UCSD-AML1 (cell line): Measurements from ENCODE around the gene TTBK1.

Experiments
- DNase-seq: peaks from one replicate; lab custom pipeline; 2025; ENCODE audit not compliant: unreplicated experiment; lab: John Stamatoyannopoulos, UW

TTBK1 gene

DNA sequence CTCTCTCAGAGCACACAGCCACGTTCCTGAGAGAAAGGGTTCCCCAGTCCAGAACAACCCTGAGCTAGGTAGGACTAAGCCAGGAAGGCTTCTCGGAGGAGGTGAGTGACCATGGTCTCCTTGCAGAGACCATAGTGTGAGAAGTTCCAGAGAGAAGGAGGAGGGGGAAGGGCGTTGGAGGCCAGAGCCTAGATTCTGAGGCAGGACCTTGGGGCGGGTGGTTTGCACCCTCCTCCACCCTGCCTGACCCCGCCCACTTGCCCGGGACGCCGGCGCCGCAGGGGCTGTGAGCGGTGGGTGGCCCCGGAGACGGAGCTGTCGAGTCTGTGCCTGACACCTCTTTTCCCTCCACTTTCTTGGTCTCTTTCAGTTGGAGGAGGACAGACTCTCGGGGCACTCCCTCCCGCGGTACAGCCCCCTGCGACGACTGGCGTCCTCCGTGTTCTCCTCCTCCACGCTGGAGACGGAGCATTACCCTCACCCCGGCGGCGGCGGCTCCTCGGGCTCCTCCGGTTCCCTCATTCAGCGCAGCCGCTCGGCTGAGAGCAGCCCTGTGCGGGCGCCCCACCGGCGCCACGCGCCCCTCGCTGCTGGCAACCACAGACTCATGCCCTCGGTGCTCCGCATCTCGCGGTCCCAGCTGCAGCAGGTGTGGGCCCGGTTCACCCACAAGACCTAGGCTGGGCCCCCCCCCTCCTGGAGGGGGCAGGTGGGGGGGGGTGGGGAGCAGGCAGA lies 26.2 kb downstream of the TTBK1 start:
- DNase-seq: no peak

DNA sequence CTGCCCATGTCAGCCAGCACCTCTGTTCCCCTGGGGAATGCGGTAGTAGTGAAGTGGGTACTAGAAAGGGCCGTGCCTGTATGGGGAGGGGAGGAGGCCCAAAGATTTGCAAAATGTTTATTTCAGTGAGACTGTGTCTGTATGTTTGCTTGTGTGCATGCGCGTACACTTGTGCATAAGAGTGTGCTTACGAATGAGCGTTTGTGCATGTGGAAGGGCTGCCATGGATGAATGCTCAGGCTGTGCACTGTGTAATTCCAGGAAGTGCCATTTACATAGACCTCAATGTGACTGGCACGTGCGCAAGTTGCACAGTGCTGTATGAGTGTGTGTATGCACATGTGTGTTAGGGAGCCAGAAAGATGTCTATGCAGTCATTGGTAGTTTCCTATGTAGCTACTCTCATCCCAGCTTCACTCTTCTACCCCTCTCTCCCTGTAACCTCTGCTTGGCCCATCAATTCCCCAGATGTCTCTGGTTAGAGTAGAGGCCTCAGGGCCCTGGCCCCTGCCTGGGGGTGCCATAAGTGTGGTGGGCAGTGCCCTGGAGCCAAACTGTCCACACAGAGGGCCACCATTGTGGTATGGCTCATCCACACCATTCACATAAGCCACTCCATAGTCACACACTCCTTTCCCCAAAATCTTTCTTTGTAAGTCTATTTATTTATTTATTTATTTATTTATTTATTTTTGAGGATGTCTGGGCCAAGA lies 28.0 kb downstream of the TTBK1 start:
- no peak for DNase-seq

- no peak for DNase-seq
Observed at GRCh38 chr6:43271944-43272343, 28.7 kb downstream of the TTBK1 start.

DNA sequence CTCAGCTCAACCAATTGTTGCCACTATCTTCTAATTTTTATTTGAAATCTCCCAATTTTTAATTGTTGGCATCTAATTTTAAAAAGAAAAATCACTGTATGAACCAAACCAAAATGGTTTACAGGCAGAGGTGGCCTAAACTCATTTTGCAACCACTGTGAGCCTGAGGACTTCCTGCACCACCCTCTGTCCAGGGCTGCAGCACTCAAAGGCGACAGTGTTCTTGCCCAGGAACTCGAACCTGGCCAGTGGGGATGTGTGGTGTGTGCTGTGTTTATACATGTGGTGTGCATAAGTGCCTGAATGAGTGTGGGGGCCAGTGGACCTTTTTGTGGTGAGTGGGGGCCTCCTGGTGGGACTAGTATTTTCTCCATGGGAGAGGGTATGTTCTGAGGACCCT lies 30.4 kb downstream of the TTBK1 start:
- DNase-seq: no peak

GRCh38 chr6:43274127-43274915 lies 31.0 kb downstream of the TTBK1 start:
- DNase-seq: no peak

DNA sequence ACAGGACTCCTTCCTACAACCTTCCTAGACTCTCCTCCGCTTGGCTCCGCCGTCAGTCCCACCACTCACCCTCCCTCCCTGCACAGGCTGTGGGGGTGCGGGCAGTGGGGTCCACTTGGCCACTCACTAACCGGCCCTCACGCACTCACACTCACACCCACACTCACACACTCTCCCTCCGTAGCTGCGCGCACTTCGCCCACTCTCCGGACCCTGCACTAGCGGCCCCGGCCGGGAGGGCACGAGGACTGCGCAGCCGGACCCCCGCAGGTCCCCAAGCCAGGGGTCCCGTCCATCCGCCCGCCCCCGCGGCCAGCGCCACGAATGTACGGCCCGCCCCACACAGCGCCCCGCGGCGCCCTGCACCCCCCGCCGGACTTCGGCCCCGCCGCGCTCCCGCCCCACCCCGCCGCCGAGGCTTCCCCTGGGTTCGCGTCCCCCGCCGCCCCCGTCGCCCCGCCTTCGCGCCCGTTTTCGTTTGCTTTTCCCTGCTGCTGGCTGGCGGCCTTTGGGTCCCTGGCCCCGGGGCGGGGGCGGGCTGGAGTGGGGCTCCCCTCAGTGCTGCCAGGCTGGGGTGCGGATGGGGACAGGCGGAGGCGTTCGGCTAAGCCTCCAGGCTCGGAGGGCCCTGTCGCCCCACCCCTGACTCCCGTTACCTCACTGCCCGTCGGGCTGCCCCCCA lies 31.8 kb downstream of the TTBK1 start:
- DNase-seq: no peak

DNA sequence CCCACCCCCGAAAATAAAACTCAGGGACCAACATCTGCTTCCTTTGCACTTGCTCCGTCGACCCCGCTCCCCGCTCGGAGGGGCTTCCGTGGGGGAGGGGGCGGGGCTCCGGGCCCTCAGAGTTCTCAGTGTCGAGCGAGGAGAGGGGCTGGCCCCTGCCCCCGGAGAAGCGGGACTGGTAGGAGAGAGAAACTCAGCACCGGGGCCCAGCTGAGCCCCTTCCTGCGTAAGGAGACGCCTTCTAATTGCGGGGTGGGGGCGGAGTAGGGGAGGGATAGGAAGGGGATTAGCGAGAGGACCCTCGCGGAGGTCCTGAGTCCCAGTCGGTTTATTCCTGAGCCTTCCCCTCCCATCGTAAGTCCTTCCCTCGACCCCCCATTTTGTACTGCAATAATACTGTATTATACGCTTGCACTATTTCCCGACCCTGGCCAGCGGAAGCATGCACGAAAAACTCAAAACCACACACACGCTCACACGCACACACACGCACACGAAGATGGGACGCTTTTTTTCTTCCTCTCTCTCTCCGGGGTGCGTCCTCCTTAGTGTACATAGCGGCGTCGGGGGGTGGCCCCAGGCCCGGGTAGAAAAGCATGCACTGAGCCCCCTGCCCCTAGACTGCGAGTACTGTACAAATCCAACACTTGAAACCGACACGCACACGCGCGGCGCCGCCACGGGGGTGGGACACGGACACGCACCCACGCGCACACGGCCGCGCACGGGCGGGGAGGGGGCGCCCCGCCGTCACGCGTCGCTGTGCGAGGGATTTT lies 32.7 kb downstream of the TTBK1 start:
- no peak for DNase-seq

DNA sequence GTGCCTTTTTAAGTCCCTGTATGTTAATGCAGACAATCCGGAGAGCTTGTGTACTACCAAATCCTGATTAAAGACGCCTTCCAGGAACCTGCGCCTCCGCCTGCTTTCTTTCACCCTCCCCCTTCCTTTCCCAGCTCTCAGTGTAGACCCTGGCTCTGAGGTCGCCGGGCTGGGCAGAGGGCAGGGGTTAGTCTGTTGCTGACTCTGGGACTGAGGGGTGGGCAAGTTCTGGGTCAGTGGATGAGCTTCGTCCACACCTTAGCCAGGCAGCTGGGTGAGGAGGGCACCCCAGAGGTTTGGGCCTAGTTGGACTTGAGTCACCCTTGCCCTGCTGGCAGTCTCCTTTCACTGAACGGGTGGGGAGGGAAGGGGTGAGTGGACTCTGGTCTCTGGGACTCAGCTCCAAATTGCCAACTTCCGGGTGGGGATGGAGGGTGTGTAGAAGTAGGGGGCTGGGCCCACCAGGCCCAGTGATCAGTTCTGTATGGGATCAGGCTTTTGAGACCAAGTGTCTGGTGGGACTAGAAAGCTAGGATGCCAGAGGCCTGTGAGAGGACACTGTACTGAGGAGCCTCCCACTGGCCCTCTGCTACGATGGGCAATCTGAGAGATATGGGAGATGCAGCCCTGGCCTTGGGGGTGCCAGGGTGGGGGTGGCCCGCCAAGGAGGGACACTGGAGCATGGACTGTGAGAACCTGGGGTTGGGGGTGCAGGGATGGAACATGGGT lies 33.5 kb downstream of the TTBK1 start:
- no peak for DNase-seq

DNA sequence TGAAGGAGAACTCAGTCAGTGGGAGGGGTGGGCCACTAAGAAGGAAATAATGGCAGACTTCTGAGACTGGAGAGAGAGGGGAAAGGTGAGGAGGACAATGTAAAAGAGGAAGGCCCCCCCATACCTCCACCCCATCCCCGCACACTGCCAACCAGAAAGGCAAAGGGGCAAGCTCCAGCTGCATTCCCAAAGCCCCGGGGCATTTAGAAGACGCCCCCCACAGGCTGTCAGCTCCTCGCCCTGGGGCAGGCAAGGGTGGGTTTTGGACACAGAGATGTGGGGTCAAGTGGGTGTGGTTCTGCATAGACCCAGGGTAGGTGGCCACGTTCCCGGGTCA lies 34.0 kb downstream of the TTBK1 start:
- no peak for DNase-seq

GRCh38 chr6:43277643-43278523 lies 34.6 kb downstream of the TTBK1 start:
- DNase-seq: no peak

- no peak for DNase-seq
Observed at GRCh38 chr6:43278524-43279078, 35.3 kb downstream of the TTBK1 start.

- DNase-seq: no peak
Observed at GRCh38 chr6:43280234-43280633, 37.0 kb downstream of the TTBK1 start.

- DNase-seq: no peak
Observed at GRCh38 chr6:43282060-43282459, 38.8 kb downstream of the TTBK1 start.

DNA sequence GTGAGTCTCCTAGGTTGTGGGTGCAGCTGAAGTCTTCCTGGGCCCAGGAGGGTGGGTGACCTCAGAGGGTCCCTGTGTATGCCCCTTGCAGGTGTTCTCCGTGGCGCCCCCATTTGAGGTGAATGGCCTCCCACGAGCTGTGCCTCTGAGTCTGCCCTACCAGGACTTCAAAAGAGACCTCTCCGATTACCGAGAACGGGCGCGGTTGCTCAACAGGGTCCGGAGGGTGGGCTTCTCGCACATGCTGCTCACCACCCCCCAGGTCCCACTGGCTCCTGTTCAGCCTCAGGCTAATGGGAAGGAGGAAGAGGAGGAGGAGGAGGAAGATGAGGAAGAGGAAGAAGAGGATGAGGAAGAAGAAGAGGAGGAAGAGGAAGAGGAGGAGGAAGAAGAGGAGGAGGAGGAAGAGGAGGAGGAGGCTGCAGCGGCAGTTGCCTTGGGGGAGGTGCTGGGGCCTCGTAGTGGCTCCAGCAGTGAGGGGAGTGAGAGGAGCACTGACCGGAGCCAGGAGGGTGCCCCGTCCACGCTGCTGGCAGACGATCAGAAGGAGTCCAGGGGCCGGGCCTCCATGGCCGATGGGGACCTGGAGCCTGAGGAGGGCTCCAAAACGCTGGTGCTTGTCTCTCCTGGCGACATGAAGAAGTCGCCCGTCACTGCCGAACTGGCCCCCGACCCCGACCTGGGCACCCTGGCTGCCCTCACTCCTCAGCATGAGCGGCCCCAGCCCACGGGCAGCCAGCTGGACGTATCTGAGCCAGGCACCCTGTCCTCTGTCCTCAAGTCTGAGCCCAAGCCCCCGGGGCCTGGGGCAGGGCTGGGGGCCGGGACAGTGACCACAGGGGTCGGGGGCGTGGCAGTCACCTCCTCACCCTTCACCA lies 39.6 kb downstream of the TTBK1 start:
- no peak for DNase-seq

- no peak for DNase-seq
Observed at GRCh38 chr6:43283514-43283901, 40.2 kb downstream of the TTBK1 start.

DNA sequence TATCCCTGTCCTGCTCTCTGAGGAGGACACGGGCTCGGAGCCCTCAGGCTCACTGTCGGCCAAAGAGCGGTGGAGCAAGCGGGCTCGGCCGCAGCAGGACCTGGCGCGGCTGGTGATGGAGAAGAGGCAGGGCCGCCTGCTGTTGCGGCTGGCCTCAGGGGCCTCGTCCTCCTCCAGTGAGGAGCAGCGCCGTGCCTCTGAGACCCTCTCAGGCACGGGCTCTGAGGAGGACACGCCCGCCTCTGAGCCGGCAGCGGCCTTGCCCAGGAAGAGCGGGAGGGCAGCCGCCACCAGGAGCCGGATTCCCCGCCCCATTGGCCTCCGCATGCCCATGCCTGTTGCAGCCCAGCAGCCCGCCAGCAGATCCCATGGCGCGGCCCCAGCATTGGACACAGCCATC lies 40.6 kb downstream of the TTBK1 start:
- DNase-seq: no peak

DNA sequence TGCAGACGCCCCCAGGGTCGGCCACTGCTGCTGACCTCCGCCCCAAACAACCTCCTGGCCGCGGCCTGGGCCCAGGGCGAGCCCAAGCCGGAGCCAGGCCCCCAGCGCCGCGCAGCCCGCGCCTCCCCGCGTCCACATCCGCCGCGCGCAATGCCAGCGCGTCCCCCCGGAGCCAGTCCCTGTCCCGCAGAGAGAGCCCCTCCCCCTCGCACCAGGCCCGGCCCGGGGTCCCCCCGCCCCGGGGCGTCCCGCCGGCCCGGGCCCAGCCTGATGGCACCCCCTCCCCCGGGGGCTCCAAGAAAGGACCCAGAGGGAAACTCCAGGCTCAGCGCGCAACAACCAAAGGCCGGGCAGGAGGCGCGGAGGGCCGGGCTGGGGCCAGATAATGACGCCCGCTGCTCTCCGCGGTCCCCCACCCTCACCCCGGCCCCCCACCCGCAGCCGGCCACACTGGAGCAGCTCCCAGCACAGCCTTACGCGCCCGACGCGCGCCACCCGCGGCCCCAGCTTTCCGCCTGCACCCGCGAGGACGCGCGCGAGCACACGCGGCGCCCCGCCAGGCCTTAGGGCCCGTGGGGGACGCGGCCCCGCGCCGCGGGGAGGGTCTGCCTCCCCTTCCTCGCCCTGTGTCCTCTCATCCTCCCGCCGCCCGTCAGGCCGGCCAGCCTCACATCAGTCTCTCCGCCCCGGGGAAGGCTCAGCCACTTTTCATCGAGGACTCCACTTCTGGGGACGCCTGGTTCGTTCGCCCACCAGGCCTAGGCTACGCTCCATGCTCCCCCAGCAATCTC lies 41.9 kb downstream of the TTBK1 start:
- DNase-seq: no peak
